KMS-11 (cell line): ENCODE measurements around the gene CDH13.

Source experiments
- H2AFZ ChIP-seq: fragments of 200-600 bp; sonication (generic); 2 replicates; pipeline ENCODE4 v1.6.1; 2016; ENCODE audit warnings: antibody characterized with exemption, mixed run types, low read depth
- H3K27ac ChIP-seq: fragments of 200-600 bp; sonication (generic); 2 replicates; pipeline ENCODE4 v1.6.1; 2016; ENCODE audit warnings: mild to moderate bottlenecking, mixed run types
- H3K27me3 ChIP-seq: fragments of 200-600 bp; sonication (generic); 2 replicates; pipeline ENCODE4 v1.6.1; 2017; ENCODE audit warnings: mild to moderate bottlenecking, low read depth, mixed run types, moderate library complexity; ENCODE audit not compliant: insufficient read depth
- H3K36me3 ChIP-seq: fragments of 200-600 bp; sonication (generic); 2 replicates; pipeline ENCODE4 v1.6.1; 2017; ENCODE audit warnings: mild to moderate bottlenecking, mixed run types; ENCODE audit not compliant: insufficient read depth
- H3K4me1 ChIP-seq: fragments of 200-600 bp; sonication (generic); 2 replicates; pipeline ENCODE4 v1.6.1; 2016; ENCODE audit warnings: mild to moderate bottlenecking, low read depth, mixed run types; ENCODE audit not compliant: poor library complexity, severe bottlenecking
- H3K4me2 ChIP-seq: fragments of 200-600 bp; sonication (generic); 2 replicates; pipeline ENCODE4 v1.7.0; 2016; ENCODE audit warnings: mild to moderate bottlenecking, mixed run types
- H3K4me3 ChIP-seq: fragments of 200-600 bp; sonication (generic); IDR thresholded peaks from 2 replicates; pipeline ENCODE4 v1.6.1; 2017; ENCODE audit warnings: low read depth, low read length, mixed read lengths; ENCODE audit not compliant: insufficient read depth
- H3K79me2 ChIP-seq: fragments of 200-600 bp; sonication (generic); 2 replicates; pipeline ENCODE4 v1.6.1; 2016; ENCODE audit warnings: low read depth, mixed run types; ENCODE audit not compliant: insufficient read depth
- H3K9ac ChIP-seq: fragments of 200-600 bp; sonication (generic); 2 replicates; pipeline ENCODE4 v1.6.1; 2016; ENCODE audit warnings: mild to moderate bottlenecking, mixed run types
- H4K20me1 ChIP-seq: fragments of 200-600 bp; sonication (generic); 2 replicates; pipeline ENCODE4 v1.6.1; 2016; ENCODE audit warnings: mild to moderate bottlenecking, mixed run types; ENCODE audit not compliant: insufficient read depth
- TF ChIP-seq, protein P1 (sequence below): fragments of 200-600 bp; sonication (generic); conservative IDR thresholded peaks from 2 replicates; pipeline ENCODE4 v1.6.1; 2017; ENCODE audit warnings: low read depth, mild to moderate bottlenecking, antibody characterized with exemption, low read length, moderate library complexity, mixed read lengths

CDH13 gene

DNA sequence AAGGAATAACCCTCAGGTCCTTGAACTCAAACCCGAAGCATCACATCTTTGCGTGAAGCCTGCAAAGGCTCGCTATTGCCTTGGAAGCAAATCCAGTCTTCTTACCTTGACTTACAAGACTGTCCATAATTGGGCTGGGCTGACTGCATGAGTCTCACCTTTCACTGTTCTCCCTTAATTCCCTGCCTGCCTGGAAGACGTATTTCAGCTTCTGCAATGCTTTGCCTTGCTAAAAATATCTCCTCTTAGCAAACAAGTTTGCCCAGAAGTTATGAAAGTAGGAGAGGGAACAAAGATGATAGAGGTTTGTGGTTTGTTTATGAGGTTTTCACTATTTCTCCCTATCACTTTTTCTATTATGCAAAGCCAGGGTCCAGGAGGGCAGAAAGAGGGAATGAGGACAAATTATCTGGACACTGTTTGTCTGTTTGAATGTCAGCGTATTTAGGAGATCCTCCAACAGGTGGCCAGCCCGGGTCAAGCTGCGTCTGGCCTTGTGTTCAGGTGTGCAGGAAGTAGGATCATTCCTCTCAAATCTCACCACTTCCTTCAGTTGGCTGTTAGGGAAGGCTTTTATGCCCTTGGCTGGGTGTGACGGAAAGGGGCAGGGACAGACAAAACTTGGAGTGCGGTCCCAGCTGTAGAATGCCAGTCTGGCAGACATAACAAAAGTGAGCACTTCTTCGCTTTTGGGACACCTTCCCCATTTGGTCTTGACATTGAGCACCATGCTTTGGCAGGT is 488.9 kb downstream of the CDH13 start:
- Histone ChIP-seq H2AFZ (no peak overlapping the region), H3K4me1 (no peaks in the 10 kb centered on the region), H3K79me2 (no peaks in the 10 kb centered on the region), H3K9ac (no peak overlapping the region), H3K27me3 (no peaks in the 10 kb centered on the region), H3K4me2 (no peak overlapping the region), H3K27ac (no peak overlapping the region), H3K4me3 (no peak overlapping the region), H3K36me3 (no peaks in the 10 kb centered on the region), H4K20me1 (no peaks in the 10 kb centered on the region)
- TF ChIP-seq, protein P1, sequence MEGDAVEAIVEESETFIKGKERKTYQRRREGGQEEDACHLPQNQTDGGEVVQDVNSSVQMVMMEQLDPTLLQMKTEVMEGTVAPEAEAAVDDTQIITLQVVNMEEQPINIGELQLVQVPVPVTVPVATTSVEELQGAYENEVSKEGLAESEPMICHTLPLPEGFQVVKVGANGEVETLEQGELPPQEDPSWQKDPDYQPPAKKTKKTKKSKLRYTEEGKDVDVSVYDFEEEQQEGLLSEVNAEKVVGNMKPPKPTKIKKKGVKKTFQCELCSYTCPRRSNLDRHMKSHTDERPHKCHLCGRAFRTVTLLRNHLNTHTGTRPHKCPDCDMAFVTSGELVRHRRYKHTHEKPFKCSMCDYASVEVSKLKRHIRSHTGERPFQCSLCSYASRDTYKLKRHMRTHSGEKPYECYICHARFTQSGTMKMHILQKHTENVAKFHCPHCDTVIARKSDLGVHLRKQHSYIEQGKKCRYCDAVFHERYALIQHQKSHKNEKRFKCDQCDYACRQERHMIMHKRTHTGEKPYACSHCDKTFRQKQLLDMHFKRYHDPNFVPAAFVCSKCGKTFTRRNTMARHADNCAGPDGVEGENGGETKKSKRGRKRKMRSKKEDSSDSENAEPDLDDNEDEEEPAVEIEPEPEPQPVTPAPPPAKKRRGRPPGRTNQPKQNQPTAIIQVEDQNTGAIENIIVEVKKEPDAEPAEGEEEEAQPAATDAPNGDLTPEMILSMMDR, result no peak

DNA sequence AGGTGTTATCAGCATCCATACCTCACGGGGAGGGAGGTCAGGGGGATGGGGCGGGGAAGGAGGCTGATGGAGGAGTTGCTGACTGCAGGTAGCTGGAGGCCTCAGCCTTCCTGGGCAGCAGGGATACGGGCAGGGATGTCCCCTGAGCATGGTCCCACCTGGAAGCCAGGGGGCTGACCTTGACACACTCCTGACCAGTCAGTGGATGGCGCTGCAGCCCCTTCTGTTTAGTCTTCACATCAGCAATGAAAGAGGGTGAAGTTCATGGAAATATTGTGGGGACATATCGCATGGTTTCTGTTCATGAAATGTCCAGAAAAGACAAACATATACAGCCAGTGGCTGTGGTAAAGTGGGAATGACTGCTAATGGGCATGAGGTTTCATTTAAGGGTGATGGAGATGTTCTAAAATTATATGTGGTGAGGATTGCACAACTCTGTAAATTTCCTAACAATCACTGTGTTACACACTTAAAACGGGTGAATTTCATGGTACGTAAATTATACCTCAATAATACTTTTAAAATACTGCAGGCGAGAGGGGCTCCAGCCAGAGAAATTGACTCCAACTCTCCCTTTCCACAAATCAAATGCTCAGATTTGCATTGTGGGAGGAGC is 489.6 kb downstream of the CDH13 start:
- H2AFZ ChIP-seq, result no peak overlapping the region
- H3K4me3 ChIP-seq, result no peak overlapping the region
- no peaks in the 10 kb centered on the region for H3K79me2 ChIP-seq
- H3K27me3 ChIP-seq, result no peaks in the 10 kb centered on the region
- no peaks in the 10 kb centered on the region for H3K4me1 ChIP-seq
- no peak overlapping the region for H3K9ac ChIP-seq
- H4K20me1 ChIP-seq, result no peaks in the 10 kb centered on the region
- H3K36me3 ChIP-seq, result no peaks in the 10 kb centered on the region
- no peak overlapping the region for H3K4me2 ChIP-seq
- no peak overlapping the region for H3K27ac ChIP-seq
- TF ChIP-seq, protein P1, result no peak

DNA sequence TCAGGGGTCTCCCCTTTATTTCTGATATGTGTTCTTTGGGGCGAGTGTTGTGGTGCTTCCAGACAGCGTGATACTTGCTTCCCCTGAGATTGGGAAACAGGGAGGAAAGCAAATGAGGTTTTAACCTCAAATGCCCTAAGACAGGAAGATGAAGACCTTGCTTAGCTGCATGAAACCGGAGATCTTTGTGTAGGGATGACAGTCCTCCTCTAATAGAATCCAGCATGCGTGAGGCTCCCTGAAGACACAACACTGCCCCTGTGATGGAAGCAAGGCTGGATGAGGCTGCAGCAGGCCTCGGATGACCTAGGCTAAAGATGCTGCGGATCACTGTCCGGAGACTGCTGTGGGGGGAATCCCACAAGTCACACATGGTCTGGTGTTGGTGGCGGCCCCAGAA is 491.0 kb downstream of the CDH13 start:
- no peak overlapping the region for H3K4me3 ChIP-seq
- TF ChIP-seq, protein P1, result no peak
- no peaks in the 10 kb centered on the region for H4K20me1 ChIP-seq
- no peaks in the 10 kb centered on the region for H3K36me3 ChIP-seq
- H3K27ac ChIP-seq, result no peak overlapping the region
- no peaks in the 10 kb centered on the region for H3K4me1 ChIP-seq
- no peak overlapping the region for H2AFZ ChIP-seq
- H3K79me2 ChIP-seq, result no peaks in the 10 kb centered on the region
- no peak overlapping the region for H3K4me2 ChIP-seq
- no peaks in the 10 kb centered on the region for H3K27me3 ChIP-seq
- no peak overlapping the region for H3K9ac ChIP-seq

DNA sequence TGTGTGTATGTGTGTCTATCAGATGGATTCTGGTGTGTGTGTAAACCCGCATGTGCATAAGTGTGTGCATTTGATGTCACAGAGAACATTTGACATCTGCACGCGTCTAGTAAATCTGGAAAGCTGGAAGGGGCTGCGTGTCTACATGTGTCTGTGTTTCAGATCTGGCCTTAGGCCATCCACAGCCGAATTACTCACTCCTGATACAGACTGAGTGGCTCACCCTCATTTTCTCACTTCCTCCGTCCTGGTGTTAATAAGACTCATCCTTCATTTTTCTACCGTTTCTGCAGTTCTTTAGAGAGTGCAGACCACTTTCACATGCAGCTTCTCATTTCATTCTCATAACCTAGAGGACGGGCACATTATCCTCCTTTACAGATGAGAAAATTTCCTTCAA is 491.6 kb downstream of the CDH13 start:
- Histone ChIP-seq H3K9ac (no peak overlapping the region), H3K4me2 (no peak overlapping the region), H3K79me2 (no peaks in the 10 kb centered on the region), H3K36me3 (no peaks in the 10 kb centered on the region), H4K20me1 (no peaks in the 10 kb centered on the region), H3K4me1 (no peaks in the 10 kb centered on the region), H3K4me3 (no peak overlapping the region), H3K27ac (no peak overlapping the region), H3K27me3 (no peaks in the 10 kb centered on the region), H2AFZ (no peak overlapping the region)
- TF ChIP-seq, protein P1, result no peak
